Measurements from ENCODE around the gene ITK.

GRCh38 chr5:157284458-157285212, 104.0 kb downstream of the ITK start:
- no peak for TF ChIP-seq CTCF (IDR thresholded peaks at IDR 0.05)
- TF ChIP-seq POLR2A (IDR thresholded peaks at IDR 0.05): no peak
